IMR-90 (cell line): Measurements from ENCODE around the gene RBBP4.

Experiments used
- CEBPB ChIP-seq: IDR thresholded peaks from 2 replicates; pipeline ENCODE4 v1.6.1; 2012; ENCODE audit warnings: low read depth, low read length, improper control_type of control experiment
- CHD1 ChIP-seq: IDR thresholded peaks from 2 replicates; pipeline ENCODE4 v1.6.1; 2012; ENCODE audit warnings: low read depth, low read length, improper control_type of control experiment
- MAFK ChIP-seq: IDR thresholded peaks from 2 replicates; pipeline ENCODE4 v1.6.1; 2012; ENCODE audit warnings: low read depth, low read length, improper control_type of control experiment
- MAZ ChIP-seq: IDR thresholded peaks from 2 replicates; pipeline ENCODE4 v1.6.1; 2012; ENCODE audit warnings: low read depth, mild to moderate bottlenecking, low read length, improper control_type of control experiment, moderate library complexity, borderline replicate concordance
- MXI1 ChIP-seq: IDR thresholded peaks from 2 replicates; pipeline ENCODE4 v1.6.1; 2012; ENCODE audit warnings: low read depth, mild to moderate bottlenecking, low read length, moderate library complexity, borderline replicate concordance
- NFE2L2 ChIP-seq: fragments of 150-350 bp; IDR thresholded peaks from 2 replicates; pipeline ENCODE4 v1.6.1; 2016; ENCODE audit warnings: low read depth, mild to moderate bottlenecking, low read length
- POLR2A ChIP-seq: IDR thresholded peaks from 2 replicates; pipeline ENCODE4 v1.6.1; 2012; ENCODE audit warnings: mild to moderate bottlenecking, low read depth, low read length
- RAD21 ChIP-seq: IDR thresholded peaks from 2 replicates; pipeline ENCODE4 v1.6.1; 2012; ENCODE audit warnings: low read length, improper control_type of control experiment
- RCOR1 ChIP-seq: IDR thresholded peaks from 2 replicates; pipeline ENCODE4 v1.6.1; 2012; ENCODE audit warnings: mild to moderate bottlenecking, low read length, improper control_type of control experiment; ENCODE audit not compliant: insufficient replicate concordance
- RFX5 ChIP-seq: IDR thresholded peaks from 2 replicates; pipeline ENCODE4 v1.8.0; 2012; ENCODE audit warnings: low read depth, mild to moderate bottlenecking, low read length, moderate library complexity
- SMC3 ChIP-seq: fragments of 150-350 bp; IDR thresholded peaks from 2 replicates; pipeline ENCODE4 v1.6.1; 2016; ENCODE audit warnings: low read depth, mild to moderate bottlenecking, antibody characterized with exemption, low read length, moderate library complexity
- TF ChIP-seq, protein P1 (sequence below): conservative IDR thresholded peaks from 2 replicates; pipeline ENCODE4 v1.5.1; 2012; ENCODE audit warnings: mild to moderate bottlenecking, low read depth, low read length, improper control_type of control experiment
- TF ChIP-seq, protein P2 (sequence below): fragments of 150-350 bp; IDR thresholded peaks from 2 replicates; pipeline ENCODE4 v1.6.1; 2017; ENCODE audit warnings: mild to moderate bottlenecking, antibody characterized with exemption, low read length, low read depth

DNA sequence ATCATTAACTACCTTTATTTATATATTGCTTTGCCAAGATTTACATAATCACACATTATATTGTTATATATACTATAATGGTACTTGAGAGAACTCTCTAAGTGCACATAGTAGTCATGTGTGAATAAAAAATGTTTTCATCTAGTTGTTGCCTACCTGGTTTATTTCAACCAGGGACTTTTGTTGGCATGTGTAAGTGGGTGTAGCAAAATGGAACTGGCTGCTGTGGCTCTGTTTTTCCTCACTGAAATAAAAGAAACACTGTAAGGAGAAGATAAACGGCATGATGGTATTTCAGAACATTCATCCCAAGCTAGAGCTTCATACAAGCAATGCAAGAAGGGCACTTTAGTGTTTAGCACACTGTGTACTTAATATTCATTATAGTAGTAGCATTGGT lies 14.9 kb downstream of the RBBP4 start:
- TF ChIP-seq SMC3 (no peak), RAD21 (no peak), MAZ (no peak), CEBPB (no peak), POLR2A (no peak), RCOR1 (no peak), MAFK (no peak), RFX5 (no peak), NFE2L2 (no peak), CHD1 (no peak), MXI1 (no peak)
- TF ChIP-seq, protein P1, sequence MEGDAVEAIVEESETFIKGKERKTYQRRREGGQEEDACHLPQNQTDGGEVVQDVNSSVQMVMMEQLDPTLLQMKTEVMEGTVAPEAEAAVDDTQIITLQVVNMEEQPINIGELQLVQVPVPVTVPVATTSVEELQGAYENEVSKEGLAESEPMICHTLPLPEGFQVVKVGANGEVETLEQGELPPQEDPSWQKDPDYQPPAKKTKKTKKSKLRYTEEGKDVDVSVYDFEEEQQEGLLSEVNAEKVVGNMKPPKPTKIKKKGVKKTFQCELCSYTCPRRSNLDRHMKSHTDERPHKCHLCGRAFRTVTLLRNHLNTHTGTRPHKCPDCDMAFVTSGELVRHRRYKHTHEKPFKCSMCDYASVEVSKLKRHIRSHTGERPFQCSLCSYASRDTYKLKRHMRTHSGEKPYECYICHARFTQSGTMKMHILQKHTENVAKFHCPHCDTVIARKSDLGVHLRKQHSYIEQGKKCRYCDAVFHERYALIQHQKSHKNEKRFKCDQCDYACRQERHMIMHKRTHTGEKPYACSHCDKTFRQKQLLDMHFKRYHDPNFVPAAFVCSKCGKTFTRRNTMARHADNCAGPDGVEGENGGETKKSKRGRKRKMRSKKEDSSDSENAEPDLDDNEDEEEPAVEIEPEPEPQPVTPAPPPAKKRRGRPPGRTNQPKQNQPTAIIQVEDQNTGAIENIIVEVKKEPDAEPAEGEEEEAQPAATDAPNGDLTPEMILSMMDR: no peak
- TF ChIP-seq, protein P2, sequence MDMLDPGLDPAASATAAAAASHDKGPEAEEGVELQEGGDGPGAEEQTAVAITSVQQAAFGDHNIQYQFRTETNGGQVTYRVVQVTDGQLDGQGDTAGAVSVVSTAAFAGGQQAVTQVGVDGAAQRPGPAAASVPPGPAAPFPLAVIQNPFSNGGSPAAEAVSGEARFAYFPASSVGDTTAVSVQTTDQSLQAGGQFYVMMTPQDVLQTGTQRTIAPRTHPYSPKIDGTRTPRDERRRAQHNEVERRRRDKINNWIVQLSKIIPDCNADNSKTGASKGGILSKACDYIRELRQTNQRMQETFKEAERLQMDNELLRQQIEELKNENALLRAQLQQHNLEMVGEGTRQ: no peak
